Stimulated activated naive CD4-positive, alpha-beta T cell treated with Interleukin-2 at 50 U/mL for 16 hours (primary cell): ENCODE data around the gene STMP1.

Source experiments
- DNase-seq: peaks from one replicate; lab custom pipeline; 2025; lab: John Stamatoyannopoulos, UW

The STMP1 gene

GRCh38 chr7:135697276-135698049 lies 35.1 kb downstream of the STMP1 start:
- no peak for DNase-seq

DNA sequence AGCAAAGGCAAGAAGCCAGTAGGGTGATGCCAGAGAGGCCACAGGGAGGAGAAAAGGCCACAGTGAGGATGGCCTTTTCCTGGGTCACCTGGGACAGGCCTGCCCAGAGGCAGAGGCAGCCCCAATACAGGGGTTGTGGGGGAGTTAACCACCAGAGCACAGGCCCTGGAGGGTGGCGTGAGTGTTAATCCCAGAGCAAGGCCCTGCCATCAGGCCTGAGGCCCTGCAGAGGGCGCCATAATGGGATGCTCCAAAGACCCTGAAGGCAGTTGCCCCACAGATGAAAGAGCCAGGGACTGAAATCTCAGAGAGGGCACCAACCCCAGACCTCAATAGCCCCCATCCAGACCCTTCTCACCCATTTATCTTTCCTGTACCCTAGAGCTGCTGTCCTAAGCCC lies 41.8 kb downstream of the STMP1 start:
- no peak for DNase-seq

DNA sequence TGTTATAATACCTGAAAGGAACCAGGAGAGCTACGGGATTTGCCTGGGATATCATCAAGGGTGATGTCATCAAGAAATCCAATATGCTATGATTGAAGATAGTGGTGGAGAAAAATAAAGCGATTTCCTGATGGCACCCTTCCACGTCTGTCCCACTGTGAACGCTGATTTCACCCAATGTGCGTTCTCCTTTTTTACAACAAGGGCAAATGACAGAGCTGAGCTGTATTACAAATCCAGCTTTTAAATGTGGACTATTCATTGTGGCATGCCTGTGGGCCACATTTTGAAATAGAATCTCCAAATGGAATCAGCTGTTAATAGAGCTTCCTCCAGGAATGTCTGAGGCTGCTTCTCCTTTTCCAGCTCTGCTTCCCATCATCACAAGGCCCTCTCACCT lies 42.4 kb downstream of the STMP1 start:
- no peak for DNase-seq

GRCh38 chr7:135706038-135706742 lies 43.9 kb downstream of the STMP1 start:
- DNase-seq = no peak

GRCh38 chr7:135706858-135707569 lies 44.7 kb downstream of the STMP1 start:
- no peak for DNase-seq

GRCh38 chr7:135707570-135707966 lies 45.3 kb downstream of the STMP1 start:
- DNase-seq = no peak

DNA sequence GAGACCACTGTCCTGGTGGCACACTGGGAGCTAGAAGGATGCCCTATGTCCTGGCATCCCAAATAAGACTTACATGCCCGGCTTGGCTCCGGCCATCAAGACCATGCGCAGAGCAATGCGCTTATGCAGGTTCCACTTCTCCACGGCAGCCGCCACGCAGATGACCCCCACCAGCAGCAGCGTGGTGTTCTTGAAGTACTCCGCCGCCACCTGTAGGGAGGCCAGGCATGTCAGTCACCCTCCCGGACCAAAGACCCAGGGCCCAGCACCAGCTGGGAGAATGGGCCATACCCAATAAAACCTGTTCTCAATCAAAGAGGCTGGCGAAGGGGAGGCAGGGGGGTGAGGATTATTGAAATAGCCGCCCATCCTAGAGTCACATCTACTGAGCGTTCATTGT lies 45.7 kb downstream of the STMP1 start:
- DNase-seq = no peak

DNA sequence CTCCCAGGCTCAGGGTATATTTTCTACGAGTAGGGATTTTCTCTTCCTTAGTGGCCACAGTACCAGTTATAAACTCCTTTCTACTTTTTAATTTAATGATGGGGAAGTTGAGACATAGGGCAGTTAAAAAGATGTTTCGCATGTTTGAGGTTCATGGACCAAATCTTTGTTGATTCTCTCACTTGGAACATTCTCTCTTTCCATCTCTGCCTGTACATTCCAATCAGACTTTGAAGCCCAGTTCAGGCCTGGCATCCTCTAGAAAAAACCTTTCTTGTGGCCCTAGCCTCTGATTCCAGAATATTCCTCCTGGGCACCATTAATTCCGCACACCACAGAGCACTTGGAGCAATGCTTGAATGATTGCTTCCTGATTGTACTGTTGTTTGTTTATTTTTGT lies 47.2 kb downstream of the STMP1 start:
- DNase-seq = no peak

DNA sequence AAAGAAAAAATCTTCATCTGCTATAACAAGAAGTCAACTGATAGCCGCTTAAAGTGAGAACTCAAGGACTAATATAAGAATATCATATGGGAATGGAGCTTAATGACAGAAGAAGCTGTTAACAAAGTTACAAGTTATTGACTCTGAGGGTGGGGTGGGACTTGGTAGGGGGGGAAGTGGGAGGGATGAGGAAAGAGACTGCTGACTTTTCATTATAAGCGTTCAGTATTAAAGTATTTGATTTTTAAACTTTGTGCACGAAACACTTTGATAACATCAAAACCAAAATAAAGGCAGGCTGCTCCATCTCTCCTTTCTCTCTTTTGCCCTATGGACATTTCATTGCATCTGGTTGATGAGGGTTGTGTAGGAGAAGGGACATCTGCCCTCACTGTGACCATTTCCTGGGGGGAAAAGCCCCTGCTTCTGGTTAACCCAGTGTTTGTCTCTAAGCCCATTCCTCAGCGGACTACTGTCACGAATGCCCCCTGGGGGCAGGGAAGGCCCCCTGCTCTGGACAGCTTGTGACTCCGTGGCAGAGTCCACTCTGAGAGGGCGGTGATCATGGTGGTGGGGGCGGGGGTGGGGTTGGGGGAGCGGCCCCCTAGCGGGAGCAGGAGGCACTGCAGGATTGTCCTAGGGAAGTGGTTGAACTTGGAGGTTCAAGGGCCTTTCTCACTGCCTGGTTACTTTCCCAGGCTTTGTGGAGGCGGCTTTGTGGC lies 48.3 kb downstream of the STMP1 start:
- no peak for DNase-seq

GRCh38 chr7:135711139-135711469 lies 48.8 kb downstream of the STMP1 start:
- DNase-seq = no peak

DNA sequence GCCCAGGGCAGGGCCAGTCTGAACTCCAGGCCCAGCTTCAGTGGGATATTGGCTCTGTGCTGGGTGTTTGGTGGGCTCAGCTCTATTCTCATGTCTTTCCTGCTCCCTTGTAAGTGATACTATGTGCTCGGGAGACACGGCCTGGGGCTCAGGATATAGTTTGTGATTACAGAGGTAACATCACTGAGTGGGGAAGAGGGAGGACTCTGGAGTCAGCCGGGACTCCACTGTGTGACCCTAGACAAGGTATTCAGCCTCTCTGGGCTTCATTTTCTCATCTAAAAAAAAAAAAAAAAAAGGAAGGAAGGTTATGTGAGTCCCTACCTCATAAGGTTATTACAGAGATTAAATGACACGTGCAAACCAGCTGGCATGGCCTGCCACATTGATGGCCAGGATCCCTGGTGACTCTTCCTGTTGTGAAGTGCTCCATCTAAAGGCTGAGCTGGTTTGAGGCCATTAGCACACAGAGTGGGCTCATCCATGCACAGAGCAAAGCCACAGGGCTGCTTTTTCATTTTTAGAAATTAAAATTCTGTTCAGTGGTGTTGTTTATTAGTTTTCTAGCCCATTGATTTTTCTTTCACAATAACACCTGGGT lies 50.0 kb downstream of the STMP1 start:
- no peak for DNase-seq

GRCh38 chr7:135712796-135713195 lies 50.5 kb downstream of the STMP1 start:
- DNase-seq = no peak

- no peak for DNase-seq
These were observed 51.6 kb downstream of the STMP1 start for GRCh38 chr7:135713836-135714470.

DNA sequence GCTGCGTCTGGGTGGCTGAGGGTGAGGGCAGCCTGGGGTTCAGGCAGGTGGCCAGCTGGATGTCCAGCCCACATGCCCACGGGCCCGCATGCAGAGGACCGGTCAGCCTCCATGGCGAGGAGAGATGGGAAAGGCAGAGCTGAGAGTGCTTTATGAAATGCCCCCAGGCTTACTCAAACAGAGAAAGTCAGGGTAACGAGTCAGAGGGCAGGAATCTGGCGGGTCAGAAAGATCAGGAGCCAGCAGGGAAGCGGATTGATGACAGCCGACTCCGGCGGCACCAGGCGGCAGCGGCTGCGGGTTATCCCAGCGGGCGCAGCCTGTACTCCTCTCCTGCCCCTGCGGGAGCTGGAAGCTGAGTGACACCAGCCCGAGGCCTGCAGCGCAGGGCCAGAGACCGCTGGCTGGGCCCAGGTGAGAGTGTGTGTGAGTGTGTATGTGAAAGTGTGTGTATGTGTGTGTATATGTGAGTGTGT lies 52.3 kb downstream of the STMP1 start:
- DNase-seq = no peak

- DNase-seq = no peak
These were observed 52.8 kb downstream of the STMP1 start for GRCh38 chr7:135715055-135715522.

DNA sequence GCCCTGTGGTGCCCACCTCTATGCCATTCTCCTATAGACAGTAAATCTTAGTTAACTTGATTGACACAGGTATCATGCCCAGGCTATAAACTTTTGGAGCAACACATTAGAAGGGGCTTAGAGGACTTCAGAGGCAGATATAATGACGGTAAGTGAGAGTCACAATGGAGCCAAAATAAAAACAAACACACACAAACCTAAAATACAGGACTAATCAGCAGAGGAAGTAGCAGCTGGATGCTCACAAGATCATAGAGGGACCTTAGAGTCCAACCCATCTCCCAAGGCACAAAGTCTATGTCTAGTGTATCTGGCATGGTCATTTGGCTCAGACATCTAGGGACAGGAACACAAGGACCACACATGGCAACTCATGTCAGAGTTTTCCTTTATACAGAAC lies 53.4 kb downstream of the STMP1 start:
- DNase-seq = no peak

GRCh38 chr7:135716677-135717238 lies 54.4 kb downstream of the STMP1 start:
- DNase-seq = no peak

DNA sequence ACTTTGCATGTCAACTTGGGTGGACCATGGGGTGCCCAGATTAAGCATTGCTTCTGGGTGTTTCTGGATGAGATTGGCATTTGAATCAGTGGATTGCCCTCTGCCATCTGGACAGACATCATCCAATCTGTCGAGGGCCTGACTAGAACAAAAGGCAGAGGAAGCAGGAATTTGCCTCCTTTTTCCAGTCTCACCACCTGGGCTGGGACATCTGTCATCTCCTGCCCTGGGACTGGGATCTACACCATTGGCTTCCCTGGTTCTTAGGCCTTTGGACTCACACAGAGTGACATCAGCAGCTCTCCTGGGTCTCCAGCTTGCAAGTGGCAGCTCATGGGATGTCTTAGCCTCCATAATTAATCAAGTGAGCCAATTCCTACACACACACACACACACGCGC lies 55.4 kb downstream of the STMP1 start:
- no peak for DNase-seq

DNA sequence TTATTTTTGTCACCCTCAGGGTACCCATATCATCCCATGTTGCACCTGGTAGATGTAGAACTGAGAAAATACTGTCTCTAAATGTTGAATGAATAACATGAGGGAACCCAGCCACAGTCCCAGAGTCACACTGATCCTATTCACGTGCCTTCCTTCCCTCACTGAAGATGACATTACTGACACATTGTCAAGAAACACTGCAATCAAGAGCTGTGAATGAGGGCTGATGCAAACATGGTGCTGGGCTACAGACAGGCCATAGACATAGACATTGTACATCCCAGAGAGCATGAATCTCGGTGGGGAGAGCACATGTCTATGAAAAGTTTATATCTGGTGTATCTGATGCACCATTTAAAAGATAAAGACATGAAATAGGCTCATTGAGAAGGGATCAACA lies 55.9 kb downstream of the STMP1 start:
- no peak for DNase-seq

DNA sequence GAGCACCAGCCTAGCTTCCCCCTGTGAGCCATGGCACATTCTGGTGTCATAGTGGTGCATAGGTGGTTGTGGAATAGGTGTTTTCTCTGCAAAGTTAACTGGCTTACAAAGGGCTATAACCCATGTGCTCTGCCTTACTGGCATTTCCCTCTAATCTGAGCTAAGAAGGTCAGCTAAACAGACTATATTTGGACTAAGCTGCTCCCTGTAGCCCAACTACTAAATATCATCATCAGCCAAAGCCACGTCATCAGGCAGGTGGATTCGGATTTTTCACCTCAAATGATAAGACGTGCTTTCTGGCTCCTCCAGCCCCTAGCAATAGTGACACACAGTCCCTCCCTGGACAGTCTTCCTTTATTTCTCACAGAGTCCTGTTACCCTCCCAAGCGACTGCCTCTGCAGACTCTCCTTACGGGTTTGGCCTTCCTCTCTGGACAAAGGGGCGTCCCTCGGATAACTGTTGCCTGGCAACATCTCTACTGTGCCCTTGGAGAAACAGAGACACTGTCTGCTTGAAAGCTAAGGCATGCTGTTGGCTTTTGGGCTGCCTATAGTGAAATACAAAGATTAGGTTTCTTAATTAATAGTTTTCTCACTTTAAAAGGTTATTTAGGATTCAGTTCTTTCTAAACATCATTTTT lies 56.6 kb downstream of the STMP1 start:
- no peak for DNase-seq

DNA sequence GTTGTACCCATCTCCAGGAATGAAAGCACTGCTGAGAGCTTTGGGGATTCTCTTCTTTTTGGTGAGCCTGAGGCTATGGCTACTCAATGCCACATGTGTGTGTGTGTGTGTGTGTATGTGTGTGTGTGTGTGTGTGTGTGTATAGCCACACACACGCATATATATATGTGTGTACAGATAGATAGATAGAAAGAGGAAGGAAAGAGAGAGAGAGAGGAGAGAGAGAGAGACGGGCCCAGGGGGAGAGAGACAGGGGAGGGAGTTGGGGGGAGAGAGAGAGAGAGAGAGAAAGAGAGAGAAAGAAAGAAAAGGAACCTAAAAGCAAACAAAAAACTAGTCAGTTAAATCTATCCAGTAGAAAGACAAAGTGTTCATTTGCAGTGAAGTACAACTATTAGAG lies 57.4 kb downstream of the STMP1 start:
- no peak for DNase-seq
